T-cell (primary cell): ENCODE data around the gene SNX8. TPM values are rescaled to one million over a fixed set of nuclear protein-coding genes. Genes with fewer than 3 reads are reported as not detected.

Source experiments
- ATAC-seq, 4 experiments: fragments of 200-7000 bp in 3 of 4; fragments of 150-1000 bp in 1 of 4; cut with Tn5 transposase; replicated peaks in 1 of 4; 1 replicate in 3 of 4; 2 replicates in 1 of 4; pipeline ENCODE4 v1.10.0; 2021; ENCODE audit warnings: moderate library complexity in 3 of 4, mild to moderate bottlenecking in 2 of 4, moderate number of reproducible peaks in 1 of 4
- CTCF ChIA-PET, 2 donors: fragments of 300-600 bp; sonication (Branson Sonifier 250); formaldehyde crosslinking; loops; one replicate each; lab custom pipeline; 2022; ENCODE audit warnings: antibody characterized with exemption in 2 of 2; lab: Charles Lee
- POLR2A ChIA-PET, 2 donors: fragments of 300-600 bp; sonication (Branson Sonifier 250); formaldehyde crosslinking; loops; one replicate each; lab custom pipeline; 2022; ENCODE audit warnings: antibody characterized with exemption in 2 of 2; lab: Charles Lee
- DNase-seq, 35 experiments: peaks; one replicate each; pipeline versions ENCODE4 v3.0.0 to v3.0.0-alpha.2; 2013 to 2023
- H3K27ac ChIP-seq: one replicate; pipeline ENCODE4 v1.5.1; 2013; ENCODE audit warnings: low read length
- H3K27me3 ChIP-seq, 2 experiments: replicated peaks in 1 of 2; 1 replicate in 1 of 2; 2 replicates in 1 of 2; pipeline versions ENCODE4 v1.6.1 to v1.7.0; 2013; ENCODE audit warnings: low read length in 1 of 2, mixed read lengths in 1 of 2; ENCODE audit not compliant: control insufficient read depth in 2 of 2, insufficient read depth in 2 of 2; ENCODE audit errors: extremely low read depth in 1 of 2
- H3K36me3 ChIP-seq, 2 donors: 1 replicate in 1 of 2; 2 replicates in 1 of 2; pipeline versions ENCODE4 v1.6.1 to v1.7.0; 2013; ENCODE audit warnings: low read length in 1 of 2; ENCODE audit not compliant: control insufficient read depth in 2 of 2, insufficient read depth in 1 of 2; ENCODE audit errors: extremely low read depth in 1 of 2
- H3K4me1 ChIP-seq, 2 experiments: 1 replicate in 1 of 2; 2 replicates in 1 of 2; pipeline versions ENCODE4 v1.6.1 to v1.7.0; 2013; ENCODE audit warnings: low read length in 2 of 2, mixed read lengths in 1 of 2; ENCODE audit not compliant: insufficient read depth in 2 of 2, control insufficient read depth in 1 of 2; ENCODE audit errors: extremely low read depth in 1 of 2
- H3K4me3 ChIP-seq, 2 donors: 1 replicate in 1 of 2; 2 replicates in 1 of 2; pipeline versions ENCODE4 v1.5.1 to v1.7.0; 2013; ENCODE audit warnings: mild to moderate bottlenecking in 2 of 2, low read length in 1 of 2, moderate library complexity in 1 of 2; ENCODE audit not compliant: control insufficient read depth in 1 of 2; ENCODE audit errors: extremely low read depth in 1 of 2
- H3K9me3 ChIP-seq: 2 replicates; pipeline ENCODE4 v1.7.0; 2013
- H3K27ac Mint-ChIP-seq, 2 donors: one replicate each; pipeline ENCODE4 v1.8.0; 2020 to 2021; ENCODE audit warnings: mild to moderate bottlenecking in 2 of 2, mixed read lengths in 2 of 2
- H3K27me3 Mint-ChIP-seq, 2 donors: one replicate each; pipeline ENCODE4 v1.8.0; 2021 to 2022; ENCODE audit warnings: mixed read lengths in 2 of 2
- H3K36me3 Mint-ChIP-seq: one replicate; pipeline ENCODE4 v1.8.0; 2021; ENCODE audit warnings: mixed read lengths
- H3K4me1 Mint-ChIP-seq, 3 donors: one replicate each; pipeline ENCODE4 v1.8.0; 2020 to 2022; ENCODE audit warnings: mixed read lengths in 3 of 3, mild to moderate bottlenecking in 1 of 3
- H3K4me3 Mint-ChIP-seq, 3 donors: one replicate each; pipeline ENCODE4 v1.8.0; 2020 to 2022; ENCODE audit warnings: mild to moderate bottlenecking in 3 of 3, mixed read lengths in 3 of 3, moderate library complexity in 3 of 3
- H3K9me3 Mint-ChIP-seq, 3 donors: one replicate each; pipeline ENCODE4 v1.8.0; 2020 to 2022; ENCODE audit warnings: mixed read lengths in 3 of 3
- WGBS: methylation state at CpG from one replicate; pipeline ENCODE4 v1.1.5; 2013; ENCODE audit warnings: missing lambda C conversion rate; ENCODE audit not compliant: insufficient coverage; 5-methylcytosine and 5-hydroxymethylcytosine counted together
- total RNA-seq, 35 experiments: library from RNA in 6 of 35; stranded (reverse) in 6 of 35; fragments of 120-200 nt in 1 of 35; gene quantifications; one replicate each; pipeline versions ENCODE4 v1.2.1 to v1.2.4 and lab custom pipeline; 2013 to 2026

Gene SNX8
- total RNA-seq, 5 donors from 2014 or later (not counting 1 experiment from before 2014, with no cell fraction given) = 8.4 to 14.6 (median 9.9) TPM

DNA sequence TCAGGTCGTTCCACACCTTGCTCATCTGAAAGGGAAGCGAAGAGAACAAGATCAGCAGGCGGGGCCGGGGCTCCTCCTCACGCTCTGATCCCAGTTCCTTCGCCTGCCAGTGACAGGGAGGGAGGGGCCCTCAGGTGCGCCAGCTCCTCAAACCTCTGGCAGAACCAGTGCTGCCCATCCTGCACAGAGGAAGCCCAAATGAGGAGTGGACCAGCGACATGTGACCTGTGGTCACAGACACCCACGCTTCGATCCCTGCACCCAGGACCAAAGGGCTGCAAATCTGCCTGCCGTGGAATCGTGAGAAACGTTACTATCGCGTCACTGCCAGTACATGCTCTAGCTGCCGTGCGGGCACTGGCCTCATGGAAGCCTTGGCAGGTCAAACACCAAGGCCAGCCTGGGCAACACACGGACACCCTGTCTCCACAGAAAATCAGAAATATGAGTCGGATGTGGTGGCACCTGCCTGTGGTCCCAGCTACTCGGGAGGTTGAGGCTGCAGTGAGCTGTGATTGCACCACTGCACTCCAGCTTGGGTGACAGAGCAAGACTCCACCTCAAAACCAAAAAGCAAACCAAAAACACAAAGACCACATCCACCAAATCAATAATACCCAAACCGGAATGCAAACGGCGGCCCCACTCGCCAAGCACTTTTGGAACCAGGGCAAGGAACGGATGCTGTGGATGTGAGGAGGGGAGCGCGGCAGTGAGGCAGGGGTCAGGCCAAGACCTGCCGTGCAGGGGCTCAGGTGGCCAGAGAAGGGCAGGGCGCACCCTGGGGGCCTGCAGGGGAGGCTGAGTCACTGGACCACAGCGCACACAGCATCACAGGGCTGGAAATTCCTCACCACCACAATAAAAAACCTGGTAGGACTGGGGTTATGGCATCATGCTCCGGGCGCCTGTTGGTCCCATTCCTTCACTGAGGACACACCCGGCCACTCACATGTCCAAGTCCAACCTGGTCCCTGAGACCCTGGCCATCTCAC lies 58.8 kb downstream of the SNX8 start:
- H3K36me3 Mint-ChIP-seq = peaks cover 12% of the 10 kb centered on the region
- ATAC-seq (no peak), DNase-seq (no peak)
- Histone ChIP-seq H3K4me3 (no peak overlapping the region), H3K27me3 (no peaks in the 10 kb centered on the region), H3K27ac (no peak overlapping the region), H3K36me3 (peaks cover 2% of the 10 kb centered on the region in 2 donors), H3K9me3 (no peaks in the 10 kb centered on the region), H3K4me1 (peaks cover 0 to 25% of the 10 kb centered on the region in 2 experiments)
- H3K4me3 Mint-ChIP-seq = no peak overlapping the region
- no peak overlapping the region for H3K27ac Mint-ChIP-seq
- CTCF ChIA-PET = no interaction called here
- no peaks in the 10 kb centered on the region for H3K9me3 Mint-ChIP-seq
- 91% methylated on average over 23 of the region's 33 CpGs for WGBS
- H3K27me3 Mint-ChIP-seq = no peaks in the 10 kb centered on the region
- H3K4me1 Mint-ChIP-seq = peaks cover 0 to 15% (median 5%) of the 10 kb centered on the region in 3 donors
- POLR2A ChIA-PET = no interaction called here

DNA sequence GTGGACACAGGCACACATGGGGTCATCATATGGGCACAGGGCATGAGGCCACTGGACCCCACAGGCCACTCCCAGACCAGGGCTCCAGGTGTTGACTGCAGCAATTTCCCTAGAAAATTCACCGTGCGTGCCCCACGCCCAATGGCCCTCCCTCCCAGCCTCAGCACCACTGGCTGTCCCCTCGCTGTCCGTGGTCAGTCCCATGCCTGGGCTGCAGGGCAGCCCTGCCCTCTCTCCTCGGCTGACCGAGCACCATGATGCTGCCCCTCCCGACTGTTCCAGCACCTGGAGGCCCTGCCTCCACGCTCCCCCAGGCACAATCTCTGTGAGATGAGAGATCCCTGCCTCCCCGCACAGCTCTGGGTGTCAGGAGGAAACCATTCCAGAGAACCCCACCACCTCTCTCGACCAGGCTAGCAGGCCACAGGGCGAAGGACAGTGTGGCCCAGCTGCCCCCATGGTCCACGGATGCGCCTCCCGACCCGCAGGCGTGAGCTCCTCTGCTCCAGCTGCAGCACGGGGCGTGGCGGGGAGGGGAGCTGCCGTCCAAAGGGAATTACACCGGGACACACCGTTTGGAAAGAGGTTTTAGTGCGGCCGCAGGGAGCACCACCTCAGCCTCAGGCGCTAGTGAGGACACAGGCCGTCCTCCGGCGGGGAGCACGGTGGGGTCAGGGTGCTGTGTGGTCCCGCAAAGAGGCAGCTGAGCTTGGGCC lies 59.7 kb downstream of the SNX8 start:
- H3K9me3 ChIP-seq = no peaks in the 10 kb centered on the region
- 96% methylated on average over 29 of the region's 31 CpGs for WGBS
- no peak for DNase-seq
- no peak overlapping the region for H3K4me3 Mint-ChIP-seq
- ChIA-PET POLR2A (no interaction called here), CTCF (no interaction called here)
- peaks cover 0 to 25% of the 10 kb centered on the region in 2 experiments for H3K4me1 ChIP-seq
- H3K4me3 ChIP-seq = no peak overlapping the region
- H3K9me3 Mint-ChIP-seq = no peaks in the 10 kb centered on the region
- peaks cover 2% of the 10 kb centered on the region in 2 donors for H3K36me3 ChIP-seq
- no peaks in the 10 kb centered on the region for H3K27me3 Mint-ChIP-seq
- no peak for ATAC-seq
- H3K4me1 Mint-ChIP-seq = peaks cover 0 to 17% (median 5%) of the 10 kb centered on the region in 3 donors
- H3K27ac ChIP-seq = no peak overlapping the region
- peaks cover 10% of the 10 kb centered on the region for H3K36me3 Mint-ChIP-seq
- no peak overlapping the region for H3K27ac Mint-ChIP-seq
- H3K27me3 ChIP-seq = no peaks in the 10 kb centered on the region

DNA sequence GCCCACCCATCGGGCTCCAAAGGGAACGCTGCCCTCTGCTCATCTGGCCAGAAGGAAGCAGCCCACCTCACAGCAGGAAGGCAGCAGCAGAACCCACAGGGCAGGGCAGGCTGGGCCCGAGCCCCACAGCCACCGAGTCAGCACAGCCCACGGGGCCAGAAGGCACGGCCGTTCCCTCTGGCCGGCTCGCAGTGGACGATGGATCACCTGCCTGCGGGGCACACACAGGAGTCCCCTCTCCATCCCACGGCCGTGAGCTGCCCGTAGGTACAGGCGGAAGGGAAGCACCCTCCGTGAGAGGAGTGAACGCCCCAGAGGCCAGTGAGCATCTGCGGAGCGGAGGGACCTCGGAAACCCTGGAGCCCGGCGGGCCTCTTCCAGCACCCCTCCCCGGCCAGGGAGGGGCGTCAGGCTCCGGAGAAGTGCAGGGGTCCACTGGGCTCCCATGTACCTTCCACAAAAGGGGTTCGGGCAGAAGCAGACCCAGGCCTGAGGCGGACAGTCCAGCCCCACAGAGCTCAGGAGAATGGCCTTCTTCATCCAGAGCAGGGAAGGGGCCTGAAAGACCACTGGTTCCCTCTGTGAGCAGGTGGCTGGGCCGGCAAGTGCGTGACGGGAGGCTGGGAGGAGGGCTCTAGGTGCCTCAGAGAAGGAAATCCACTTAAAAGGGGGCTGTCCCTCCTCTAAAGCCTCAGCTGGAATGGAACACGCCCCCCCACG lies 60.6 kb downstream of the SNX8 start:
- Mint-ChIP-seq H3K4me1 (peaks cover 8 to 24% (median 13%) of the 10 kb centered on the region in 3 donors), H3K9me3 (no peaks in the 10 kb centered on the region), H3K27me3 (no peaks in the 10 kb centered on the region), H3K27ac (no peak overlapping the region), H3K36me3 (peaks cover 10% of the 10 kb centered on the region), H3K4me3 (no peak overlapping the region)
- peaks cover 0 to 25% of the 10 kb centered on the region in 2 experiments for H3K4me1 ChIP-seq
- no peaks in the 10 kb centered on the region for H3K27me3 ChIP-seq
- POLR2A ChIA-PET = no interaction called here
- H3K27ac ChIP-seq = no peak overlapping the region
- 96% methylated on average over 25 of the region's 32 CpGs for WGBS
- ATAC-seq (no peak), DNase-seq (no peak)
- peaks cover 2% of the 10 kb centered on the region in 2 donors for H3K36me3 ChIP-seq
- CTCF ChIA-PET = no interaction called here
- H3K4me3 ChIP-seq = no peak overlapping the region
- H3K9me3 ChIP-seq = no peaks in the 10 kb centered on the region

DNA sequence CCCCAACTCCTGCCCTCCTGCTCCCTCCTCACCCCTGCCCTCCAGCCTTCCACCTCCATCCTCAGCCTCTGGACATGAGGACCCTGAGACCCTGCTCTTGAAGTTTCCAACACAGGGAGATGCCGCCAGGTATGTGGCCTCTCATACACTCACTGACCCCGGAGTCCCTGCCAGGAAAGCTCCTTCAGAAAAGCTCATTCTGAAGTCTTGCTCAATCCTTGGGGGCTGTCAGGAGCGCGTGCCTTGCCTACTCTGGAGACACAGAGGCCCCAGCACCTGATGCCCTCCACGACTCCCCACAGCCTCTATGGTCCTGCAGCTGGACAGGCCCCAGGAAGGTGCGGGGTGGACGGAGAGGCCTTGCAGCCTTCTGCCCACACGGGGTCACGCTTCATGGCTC lies 61.2 kb downstream of the SNX8 start:
- DNase-seq (no peak), ATAC-seq (peak in 1 of 4 experiments; percentile 14)
- Histone ChIP-seq H3K27ac (no peak overlapping the region), H3K4me3 (no peak overlapping the region), H3K36me3 (peaks cover 2% of the 10 kb centered on the region in 2 donors), H3K27me3 (no peaks in the 10 kb centered on the region), H3K9me3 (no peaks in the 10 kb centered on the region), H3K4me1 (peaks cover 0 to 25% of the 10 kb centered on the region in 2 experiments)
- WGBS = 98% methylated on average over 9 of the region's 9 CpGs
- Mint-ChIP-seq H3K27ac (no peak overlapping the region), H3K4me3 (no peak overlapping the region), H3K9me3 (no peaks in the 10 kb centered on the region), H3K36me3 (peaks cover 10% of the 10 kb centered on the region), H3K4me1 (peaks cover 10 to 28% (median 18%) of the 10 kb centered on the region in 3 donors), H3K27me3 (no peaks in the 10 kb centered on the region)
- CTCF ChIA-PET = no interaction called here
- POLR2A ChIA-PET = no interaction called here

DNA sequence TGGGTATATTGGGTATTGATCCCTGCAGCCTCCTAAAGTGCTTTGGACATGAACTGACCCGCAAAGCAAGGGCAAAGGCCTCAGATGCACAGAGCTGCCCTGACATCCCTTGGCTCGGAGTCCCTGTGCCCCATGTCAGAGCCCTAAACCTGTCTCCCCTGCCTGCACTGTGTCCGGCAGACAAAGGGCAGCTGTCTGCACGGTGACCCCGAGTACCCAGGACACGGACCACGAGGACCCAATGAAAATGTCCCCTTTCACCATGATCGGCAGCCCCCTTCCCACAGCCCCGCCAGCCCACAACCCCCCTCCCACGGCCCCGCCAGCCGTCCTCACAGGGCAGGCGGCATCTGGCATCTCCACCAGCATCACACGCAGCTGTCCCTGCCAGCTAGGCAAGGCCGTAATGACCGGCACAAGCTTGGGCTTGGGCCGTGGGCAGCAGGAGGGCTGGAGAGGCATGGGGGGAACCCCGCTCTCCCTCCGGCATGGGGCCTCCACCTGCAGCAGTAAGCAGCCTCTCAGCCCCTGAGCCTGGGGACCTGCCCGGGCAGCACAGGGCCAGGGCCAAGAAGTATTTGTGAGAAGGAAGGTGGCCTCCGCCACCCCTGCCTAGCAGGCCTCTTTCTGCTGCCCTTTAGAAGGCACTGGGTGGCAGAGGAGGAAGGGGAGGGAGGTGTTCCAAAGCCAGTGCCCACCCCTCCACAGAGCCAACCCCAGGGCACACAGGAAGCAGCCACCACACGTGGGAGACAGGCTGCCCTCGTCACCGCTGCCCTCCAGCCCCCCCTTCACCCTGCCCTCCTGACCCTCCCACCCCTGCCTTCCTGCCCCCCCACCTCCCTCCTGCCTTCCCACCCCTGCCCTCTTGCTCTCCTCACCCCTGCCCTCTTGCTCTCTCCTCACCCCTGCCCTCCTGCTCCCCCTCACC lies 62.1 kb downstream of the SNX8 start:
- no peak overlapping the region for H3K4me3 Mint-ChIP-seq
- DNase-seq = peak in 2 of 35 experiments; percentile 12 to 15
- Histone ChIP-seq H3K4me1 (peaks cover 0 to 25% of the 10 kb centered on the region in 2 experiments), H3K9me3 (no peaks in the 10 kb centered on the region), H3K4me3 (no peak overlapping the region), H3K27ac (no peak overlapping the region), H3K36me3 (peaks cover 2% of the 10 kb centered on the region in 2 donors), H3K27me3 (no peaks in the 10 kb centered on the region)
- no peaks in the 10 kb centered on the region for H3K27me3 Mint-ChIP-seq
- H3K4me1 Mint-ChIP-seq = peaks cover 10 to 30% (median 18%) of the 10 kb centered on the region in 3 donors
- 96% methylated on average over 12 of the region's 24 CpGs for WGBS
- no peaks in the 10 kb centered on the region for H3K9me3 Mint-ChIP-seq
- CTCF ChIA-PET = no interaction called here
- POLR2A ChIA-PET = no interaction called here
- peak overlapping the region in 1 of 2 donors; percentile 44 for H3K27ac Mint-ChIP-seq
- peaks cover 10% of the 10 kb centered on the region for H3K36me3 Mint-ChIP-seq
- peak; percentile 40 to 65 (median 50) for ATAC-seq
